HCT116 (cell line): ENCODE data around the gene CHD3. TPM values are rescaled to one million over a fixed set of nuclear protein-coding genes. Genes with fewer than 3 reads are reported as not detected.

Source experiments
- ATAC-seq: fragments of 200-7000 bp; cut with Tn5 transposase; 2 replicates; pipeline ENCODE4 v1.9.1; 2020; ENCODE audit warnings: mild to moderate bottlenecking, moderate library complexity
- BruUV-seq: library from RNA; stranded (reverse); fragments of 400-500 nt; replicated peaks from 2 replicates; lab custom pipeline; 2021; lab: Mats Ljungman, UMichigan
- CTCF ChIA-PET: fragments of 300-600 bp; sonication (Branson Sonifier 250); formaldehyde crosslinking; loops from one replicate; lab custom pipeline; 2021; ENCODE audit warnings: antibody characterized with exemption; lab: Charles Lee
- POLR2A ChIA-PET: fragments of 300-600, 350-600 bp; sonication (Branson Sonifier 250); formaldehyde crosslinking; loops from one replicate; lab custom pipeline; 2021; ENCODE audit warnings: antibody characterized with exemption; lab: Charles Lee
- RAD21 ChIA-PET, 2 experiments: fragments of 300-600 bp; sonication (Branson Sonifier 250); formaldehyde crosslinking; loops; one replicate each; lab custom pipeline; 2023; ENCODE audit warnings: low total read pairs in 2 of 2; ENCODE audit not compliant: uncharacterized antibody in 2 of 2, unreplicated experiment in 2 of 2, low non-redundant PET in 1 of 2; lab: Charles Lee
- DNase-seq: peaks from one replicate; pipeline ENCODE4 v3.0.0-alpha.2; 2010; ENCODE audit warnings: low read depth, low spot score
- H2AFZ ChIP-seq: fragments of 200-600 bp; shearing (Covaris generic), sonication (generic); 2 replicates; pipeline ENCODE4 v1.6.1; 2017; ENCODE audit warnings: low read depth, mixed run types, mixed read lengths, antibody characterized with exemption, low read length; ENCODE audit not compliant: poor library complexity, severe bottlenecking
- H3K27ac ChIP-seq: 2 replicates; pipeline ENCODE4 v1.5.1; 2012; ENCODE audit warnings: low read depth, low read length
- H3K27me3 ChIP-seq: fragments of 200-600 bp; sonication (generic); 2 replicates; pipeline ENCODE4 v1.6.1; 2016; ENCODE audit warnings: mixed run types, low read length, mixed read lengths; ENCODE audit not compliant: insufficient read depth
- H3K36me3 ChIP-seq, 2 experiments: fragments of 200-500 bp in 1 of 2; fragments of 200-600 bp in 1 of 2; sonication (Bioruptor generic) in 1 of 2; sonication (generic) in 1 of 2; 2 replicates each; pipeline versions ENCODE4 v1.5.1 to v1.6.1; 2014 to 2016; ENCODE audit warnings: low read length in 2 of 2, inconsistent platforms in 1 of 2, mixed read lengths in 1 of 2, mixed run types in 1 of 2; ENCODE audit not compliant: insufficient read depth in 2 of 2, control insufficient read depth in 1 of 2
- H3K4me1 ChIP-seq, 2 experiments: fragments of 200-600 bp in 1 of 2; sonication (generic) in 1 of 2; 2 replicates each; pipeline versions ENCODE4 v1.5.1 to v1.6.1; 2012 to 2017; ENCODE audit warnings: low read length in 2 of 2, inconsistent platforms in 1 of 2, mild to moderate bottlenecking in 1 of 2, mixed read lengths in 1 of 2, mixed run types in 1 of 2, moderate library complexity in 1 of 2; ENCODE audit not compliant: insufficient read depth in 2 of 2, control insufficient read depth in 1 of 2
- H3K4me2 ChIP-seq: fragments of 200-600 bp; sonication (generic); 2 replicates; pipeline ENCODE4 v1.6.1; 2017; ENCODE audit warnings: mixed run types, low read length, mixed read lengths
- H3K4me3 ChIP-seq, 2 experiments: fragments of 200-600 bp in 1 of 2; sonication (generic) in 1 of 2; replicated peaks in 1 of 2; 2 replicates each; pipeline ENCODE4 v1.5.1; 2011 to 2016; ENCODE audit warnings: low read length in 2 of 2, control low read depth in 1 of 2, low read depth in 1 of 2, mild to moderate bottlenecking in 1 of 2, mixed read lengths in 1 of 2, mixed run types in 1 of 2
- H3K79me2 ChIP-seq: fragments of 200-600 bp; sonication (generic); 2 replicates; pipeline ENCODE4 v1.6.1; 2017; ENCODE audit warnings: mild to moderate bottlenecking, mixed run types, low read length, moderate library complexity, mixed read lengths; ENCODE audit not compliant: insufficient read depth
- H3K9ac ChIP-seq: fragments of 200-600 bp; sonication (generic); 2 replicates; pipeline ENCODE4 v1.6.1; 2016; ENCODE audit warnings: low read length, mixed read lengths
- H3K9me2 ChIP-seq: fragments of 200-600 bp; sonication (generic), shearing (Covaris generic); 2 replicates; pipeline ENCODE4 v1.6.1; 2017; ENCODE audit warnings: mixed run types, mild to moderate bottlenecking, moderate library complexity; ENCODE audit not compliant: insufficient read depth
- H3K9me3 ChIP-seq, 2 experiments: fragments of 200-500 bp in 1 of 2; fragments of 200-600 bp in 1 of 2; sonication (Bioruptor generic) in 1 of 2; sonication (generic) in 1 of 2; 2 replicates each; pipeline ENCODE4 v1.6.1; 2014 to 2017; ENCODE audit warnings: low read length in 2 of 2, mixed read lengths in 2 of 2, inconsistent platforms in 1 of 2, low read depth in 1 of 2, mild to moderate bottlenecking in 1 of 2, mixed run types in 1 of 2, moderate library complexity in 1 of 2; ENCODE audit not compliant: control insufficient read depth in 1 of 2, insufficient read depth in 1 of 2
- H4K20me1 ChIP-seq: fragments of 200-600 bp; sonication (generic), shearing (Covaris generic); 2 replicates; pipeline ENCODE4 v1.6.1; 2017; ENCODE audit warnings: mixed run types, mild to moderate bottlenecking, moderate library complexity; ENCODE audit not compliant: insufficient read depth
- CEBPB ChIP-seq: IDR thresholded peaks from 2 replicates; pipeline ENCODE4 v1.6.1; 2012; ENCODE audit warnings: low read depth
- EGR1 ChIP-seq: IDR thresholded peaks from 2 replicates; pipeline ENCODE4 v1.6.1; 2012; ENCODE audit warnings: low read depth
- EZH2phosphoT487 ChIP-seq: fragments of 200-600 bp; IDR thresholded peaks from 2 replicates; pipeline ENCODE4 v1.6.1; 2018; ENCODE audit warnings: antibody characterized with exemption, borderline replicate concordance
- JUND ChIP-seq: IDR thresholded peaks from 2 replicates; pipeline ENCODE4 v1.6.1; 2012
- SIN3A ChIP-seq: IDR thresholded peaks from 2 replicates; pipeline ENCODE4 v1.6.1; 2012; ENCODE audit warnings: low read depth
- SRF ChIP-seq: IDR thresholded peaks from 2 replicates; pipeline ENCODE4 v1.6.1; 2012; ENCODE audit warnings: low read depth
- TCF7L2 ChIP-seq: IDR thresholded peaks from 2 replicates; pipeline ENCODE4 v1.7.0; 2011; ENCODE audit warnings: borderline replicate concordance, inconsistent platforms; ENCODE audit not compliant: insufficient read depth, insufficient read length; ENCODE audit errors: extremely low read depth
- intact Hi-C: fragments of 100-400 bp; cut with micrococcal nuclease; formaldehyde crosslinking; loops from 2 replicates; pipeline ENCODE4 v1.10.0; 2022
- total RNA-seq: library from RNA; stranded (reverse); gene quantifications from one replicate; pipeline ENCODE4 v1.2.1, GENCODE V29; 2021; ENCODE audit not compliant: unreplicated experiment
- TF ChIP-seq, protein P1 (sequence below): IDR thresholded peaks from 2 replicates; pipeline ENCODE4 v1.6.1; 2012; ENCODE audit warnings: low read depth

The CHD3 gene
- total RNA-seq, 1 experiment from 2014 or later: 54.8 TPM

GRCh38 chr17:7845359-7846062 is 43.1 kb upstream of the CHD3 start:
- Histone ChIP-seq H3K27me3 (no peaks in the 10 kb centered on the region), H3K9ac (peak overlapping the region; percentile 99)
- ATAC-seq: no peak
- TF ChIP-seq CEBPB (no peak), SRF (no peak), JUND (no peak), EGR1 (no peak), TCF7L2 (no peak), EZH2phosphoT487 (no peak), SIN3A (no peak)
- TF ChIP-seq, protein P1, sequence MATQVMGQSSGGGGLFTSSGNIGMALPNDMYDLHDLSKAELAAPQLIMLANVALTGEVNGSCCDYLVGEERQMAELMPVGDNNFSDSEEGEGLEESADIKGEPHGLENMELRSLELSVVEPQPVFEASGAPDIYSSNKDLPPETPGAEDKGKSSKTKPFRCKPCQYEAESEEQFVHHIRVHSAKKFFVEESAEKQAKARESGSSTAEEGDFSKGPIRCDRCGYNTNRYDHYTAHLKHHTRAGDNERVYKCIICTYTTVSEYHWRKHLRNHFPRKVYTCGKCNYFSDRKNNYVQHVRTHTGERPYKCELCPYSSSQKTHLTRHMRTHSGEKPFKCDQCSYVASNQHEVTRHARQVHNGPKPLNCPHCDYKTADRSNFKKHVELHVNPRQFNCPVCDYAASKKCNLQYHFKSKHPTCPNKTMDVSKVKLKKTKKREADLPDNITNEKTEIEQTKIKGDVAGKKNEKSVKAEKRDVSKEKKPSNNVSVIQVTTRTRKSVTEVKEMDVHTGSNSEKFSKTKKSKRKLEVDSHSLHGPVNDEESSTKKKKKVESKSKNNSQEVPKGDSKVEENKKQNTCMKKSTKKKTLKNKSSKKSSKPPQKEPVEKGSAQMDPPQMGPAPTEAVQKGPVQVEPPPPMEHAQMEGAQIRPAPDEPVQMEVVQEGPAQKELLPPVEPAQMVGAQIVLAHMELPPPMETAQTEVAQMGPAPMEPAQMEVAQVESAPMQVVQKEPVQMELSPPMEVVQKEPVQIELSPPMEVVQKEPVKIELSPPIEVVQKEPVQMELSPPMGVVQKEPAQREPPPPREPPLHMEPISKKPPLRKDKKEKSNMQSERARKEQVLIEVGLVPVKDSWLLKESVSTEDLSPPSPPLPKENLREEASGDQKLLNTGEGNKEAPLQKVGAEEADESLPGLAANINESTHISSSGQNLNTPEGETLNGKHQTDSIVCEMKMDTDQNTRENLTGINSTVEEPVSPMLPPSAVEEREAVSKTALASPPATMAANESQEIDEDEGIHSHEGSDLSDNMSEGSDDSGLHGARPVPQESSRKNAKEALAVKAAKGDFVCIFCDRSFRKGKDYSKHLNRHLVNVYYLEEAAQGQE: no peak
- TF ChIP-seq, all 23 proteins: peak for 0
- Histone ChIP-seq H3K4me1 (peaks cover 19 to 34% of the 10 kb centered on the region in 2 experiments), H3K36me3 (peaks cover 11 to 31% of the 10 kb centered on the region in 2 experiments), H2AFZ (no peak overlapping the region), H3K4me3 (peak overlapping the region; percentile 92 to 94), H4K20me1 (no peaks in the 10 kb centered on the region), H3K27ac (peak overlapping the region; percentile 97), H3K9me2 (no peaks in the 10 kb centered on the region), H3K9me3 (no peaks in the 10 kb centered on the region), H3K4me2 (peak overlapping the region; percentile 99), H3K79me2 (peaks cover 70% of the 10 kb centered on the region)
- BruUV-seq: no TSS peak
- POLR2A ChIA-PET: interaction anchor here (0.8 to 3.7 kb wide), 4 partner anchors 11 to 29 kb away, joined by 3 to 45 read pairs (median 12); partner anchors contain the start of genes CYB5D1, KDM6B and NAA38
- CTCF ChIA-PET: interaction anchor here (1.1 to 2.5 kb wide), 4 partner anchors 10 to 67 kb away, joined by 3 to 8 read pairs (median 5); partner anchors contain the start of gene NAA38
- intact Hi-C loops: no loop called here
- RAD21 ChIA-PET: interaction anchor here in 1 of 2 experiments (0.8 to 0.9 kb wide), 2 partner anchors 10 to 11 kb away, joined by 3 to 5 read pairs; partner anchors contain the start of gene KDM6B
- DNase-seq: no peak
